Endodermal cell (in vitro differentiated cells): ENCODE data around the gene SCAMP3. TPM values are rescaled to one million over a fixed set of nuclear protein-coding genes. Genes with fewer than 3 reads are reported as not detected.
"Not testable (repeated sequence)": the region's sequence is repeated elsewhere in the genome, so short reads cannot be mapped to it uniquely, and the experiment has no call there.

Experiments
- DNase-seq: peaks from one replicate; pipeline ENCODE4 v3.0.0-alpha.2; 2017
- H3K27ac ChIP-seq: 2 replicates; pipeline ENCODE4 v1.5.1; 2013; ENCODE audit warnings: mild to moderate bottlenecking, low read depth, low read length, moderate library complexity
- H3K27me3 ChIP-seq: 2 replicates; pipeline ENCODE4 v1.6.1; 2013; ENCODE audit warnings: mild to moderate bottlenecking, low read length, moderate library complexity; ENCODE audit not compliant: insufficient read depth, control insufficient read depth, poor library complexity, severe bottlenecking
- H3K36me3 ChIP-seq: 2 replicates; pipeline ENCODE4 v1.7.0; 2013; ENCODE audit warnings: mild to moderate bottlenecking, low read length, moderate library complexity; ENCODE audit not compliant: control insufficient read depth, insufficient read depth
- H3K4me1 ChIP-seq: one replicate; pipeline ENCODE4 v1.7.0; 2013; ENCODE audit warnings: low read length; ENCODE audit not compliant: control insufficient read depth, insufficient read depth
- H3K4me3 ChIP-seq: 2 replicates; pipeline ENCODE4 v1.5.1; 2013; ENCODE audit warnings: mild to moderate bottlenecking, low read length, moderate library complexity
- H3K9ac ChIP-seq: 2 replicates; pipeline ENCODE4 v1.6.1; 2013; ENCODE audit warnings: mild to moderate bottlenecking, low read length, moderate library complexity; ENCODE audit not compliant: poor library complexity, severe bottlenecking; ENCODE audit errors: extremely low read depth
- H3K9me3 ChIP-seq: 2 replicates; pipeline ENCODE4 v1.6.1; 2013; ENCODE audit warnings: mild to moderate bottlenecking, low read length, moderate library complexity; ENCODE audit not compliant: control insufficient read depth
- H3K27ac Mint-ChIP-seq: 2 replicates; pipeline ENCODE4 v1.8.0; 2020; ENCODE audit warnings: mixed read lengths
- H3K27me3 Mint-ChIP-seq: 2 replicates; pipeline ENCODE4 v1.8.0; 2021; ENCODE audit warnings: mild to moderate bottlenecking, mixed read lengths; ENCODE audit not compliant: insufficient read depth
- H3K36me3 Mint-ChIP-seq: 2 replicates; pipeline ENCODE4 v1.8.0; 2020; ENCODE audit warnings: low read depth, mixed read lengths
- H3K4me1 Mint-ChIP-seq: 2 replicates; pipeline ENCODE4 v1.8.0; 2020; ENCODE audit warnings: mixed read lengths
- H3K4me3 Mint-ChIP-seq: 2 replicates; pipeline ENCODE4 v1.8.0; 2020; ENCODE audit warnings: mild to moderate bottlenecking, moderate library complexity, mixed read lengths
- H3K9me3 Mint-ChIP-seq: 2 replicates; pipeline ENCODE4 v1.8.0; 2020; ENCODE audit warnings: mild to moderate bottlenecking, mixed read lengths
- CTCF ChIP-seq: fragments of 200-600 bp; sonication (generic); conservative IDR thresholded peaks from 2 replicates; pipeline ENCODE4 v1.5.0; 2021; ENCODE audit warnings: antibody characterized with exemption, mild to moderate bottlenecking
- WGBS, 2 experiments: methylation state at CpG; one replicate each; pipeline versions ENCODE4 v1.1.5 to v1.1.7; 2013; ENCODE audit warnings: missing lambda C conversion rate in 2 of 2, mixed read lengths in 1 of 2; ENCODE audit not compliant: insufficient coverage in 1 of 2, insufficient read length in 1 of 2; 5-methylcytosine and 5-hydroxymethylcytosine counted together
- total RNA-seq, 2 donors: library from RNA; stranded (reverse); fragmentation: NEBNext Ultra II Directional in 1 of 2; extraction: Animal tissue kit (Norgen Biotek cat#: 25700) in 1 of 2; gene quantifications; 2 replicates in 1 of 2; 3 replicates in 1 of 2; pipeline ENCODE4 v1.2.1, GENCODE V29; 2021

The SCAMP3 gene
- total RNA-seq, 2 donors from 2014 or later = 56.1 TPM

GRCh38 chr1:155293086-155293749, 31.1 kb upstream of the SCAMP3 start:
- Histone ChIP-seq H3K36me3 (no peaks in the 10 kb centered on the region), H3K9ac (no peak overlapping the region), H3K4me1 (no peaks in the 10 kb centered on the region), H3K4me3 (no peak overlapping the region), H3K27ac (no peak overlapping the region), H3K9me3 (no peaks in the 10 kb centered on the region), H3K27me3 (peaks cover 43% of the 10 kb centered on the region)
- H3K27me3 Mint-ChIP-seq = peaks cover 50% of the 10 kb centered on the region
- DNase-seq = no peak
- H3K9me3 Mint-ChIP-seq = no peaks in the 10 kb centered on the region
- no peak overlapping the region for H3K27ac Mint-ChIP-seq
- no peak for TF ChIP-seq CTCF
- H3K4me3 Mint-ChIP-seq = no peak overlapping the region
- WGBS, 2 experiments = 90 to 93% methylated on average over 17 of the region's 17 CpGs
- no peaks in the 10 kb centered on the region for H3K36me3 Mint-ChIP-seq
- H3K4me1 Mint-ChIP-seq = peaks cover 8% of the 10 kb centered on the region

- H3K4me1 ChIP-seq, DNase-seq, H3K36me3 ChIP-seq, H3K4me3 Mint-ChIP-seq, H3K9me3 Mint-ChIP-seq, H3K4me1 Mint-ChIP-seq, H3K9me3 ChIP-seq, H3K4me3 ChIP-seq, H3K36me3 Mint-ChIP-seq, H3K27ac ChIP-seq, H3K9ac ChIP-seq, H3K27ac Mint-ChIP-seq: not testable (repeated sequence)
- H3K27me3 Mint-ChIP-seq = peaks cover 37% of the 10 kb centered on the region
- WGBS, 2 experiments = 85 to 89% methylated on average over 10 of the region's 10 CpGs
- H3K27me3 ChIP-seq = peaks cover 37% of the 10 kb centered on the region
These were observed 28.8 kb upstream of the SCAMP3 start for GRCh38 chr1:155291006-155291405.

GRCh38 chr1:155287987-155288543, 25.9 kb upstream of the SCAMP3 start:
- Mint-ChIP-seq H3K9me3 (no peaks in the 10 kb centered on the region), H3K27me3 (peaks cover 10% of the 10 kb centered on the region), H3K4me3 (no peak overlapping the region), H3K36me3 (no peaks in the 10 kb centered on the region), H3K4me1 (no peaks in the 10 kb centered on the region), H3K27ac (no peak overlapping the region)
- Histone ChIP-seq H3K9me3 (no peaks in the 10 kb centered on the region), H3K4me3 (no peak overlapping the region), H3K36me3 (no peaks in the 10 kb centered on the region), H3K4me1 (no peaks in the 10 kb centered on the region), H3K27me3 (peaks cover 8% of the 10 kb centered on the region), H3K27ac (no peak overlapping the region), H3K9ac (no peak overlapping the region)
- TF ChIP-seq CTCF = no peak
- 93 to 100% methylated on average over 1 to 21 of the region's 21 CpGs for WGBS, 2 experiments
- DNase-seq = no peak
